ENCODE measurements around the gene EIF4G3. TPM values are rescaled to one million over a fixed set of nuclear protein-coding genes. Genes with fewer than 3 reads are reported as not detected.

The EIF4G3 gene
- total and polyA plus RNA-seq, 4 donors: 16.5 to 59.8 (median 33.4) TPM

GRCh38 chr1:20829946-20830345, 346.8 kb downstream of the EIF4G3 start:
- no peak for TF ChIP-seq CTCF (IDR thresholded peaks at IDR 0.05; ENCODE audit: control extremely low read depth, extremely low read depth)
- H3K4me3 ChIP-seq: no peak overlapping the region

GRCh38 chr1:20829531-20829930, 347.2 kb downstream of the EIF4G3 start:
- no peaks in the 10 kb centered on the region for H3K27me3 ChIP-seq (ENCODE audit: control insufficient read depth in 3 of 3, insufficient read depth in 3 of 3, low read length in 2 of 3)
- H3K4me1 ChIP-seq (ENCODE audit: control insufficient read depth in 5 of 5, insufficient read depth in 5 of 5, low read length in 5 of 5): no peaks in the 10 kb centered on the region
- TF ChIP-seq CTCF (IDR thresholded peaks at IDR 0.05; ENCODE audit: control extremely low read depth, extremely low read depth): no peak
- 94 to 100% methylated on average over 1 of the region's 1 CpG for WGBS, 2 donors
- no peak overlapping the region for H3K27ac ChIP-seq (ENCODE audit: low read depth in 1 of 2, low read length in 1 of 2)
- ATAC-seq (ENCODE audit: insufficient read depth, low FRiP score) (no peak), DNase-seq (no peak)
- H3K4me3 ChIP-seq: no peak overlapping the region
- H3K36me3 ChIP-seq (ENCODE audit: control insufficient read depth in 4 of 4, insufficient read depth in 4 of 4, low read length in 4 of 4): peaks cover 4 to 26% (median 10%) of the 10 kb centered on the region in 4 donors
- H3K9me3 ChIP-seq (ENCODE audit: control insufficient read depth in 4 of 4, insufficient read depth in 3 of 4, low read length in 3 of 4): no peaks in the 10 kb centered on the region
- H3K9ac ChIP-seq (ENCODE audit: insufficient read depth in 1 of 2, low read length in 2 of 2): no peak overlapping the region

More at GRCh38 chr1:20829946-20830345, 346.8 kb downstream of the EIF4G3 start:
- Histone ChIP-seq H3K36me3 (ENCODE audit: control insufficient read depth in 4 of 4, insufficient read depth in 4 of 4, low read length in 4 of 4) (peaks cover 4 to 24% (median 9%) of the 10 kb centered on the region in 4 donors), H3K27me3 (ENCODE audit: control insufficient read depth in 3 of 3, insufficient read depth in 3 of 3, low read length in 2 of 3) (no peaks in the 10 kb centered on the region), H3K27ac (ENCODE audit: low read depth in 1 of 2, low read length in 1 of 2) (no peak overlapping the region), H3K4me1 (ENCODE audit: control insufficient read depth in 5 of 5, insufficient read depth in 5 of 5, low read length in 5 of 5) (no peaks in the 10 kb centered on the region), H3K9me3 (ENCODE audit: control insufficient read depth in 4 of 4, insufficient read depth in 3 of 4, low read length in 3 of 4) (no peaks in the 10 kb centered on the region), H3K9ac (ENCODE audit: insufficient read depth in 1 of 2, low read length in 2 of 2) (no peak overlapping the region)
- ATAC-seq (ENCODE audit: insufficient read depth, low FRiP score) (no peak), DNase-seq (no peak)
- WGBS, 2 donors: 89 to 91% methylated on average over 1 of the region's 1 CpG

GRCh38 chr1:20823845-20824244, 352.9 kb downstream of the EIF4G3 start:
- no peaks in the 10 kb centered on the region for H3K4me1 ChIP-seq (ENCODE audit: control insufficient read depth in 5 of 5, insufficient read depth in 5 of 5, low read length in 5 of 5)
- no peak for TF ChIP-seq CTCF (IDR thresholded peaks at IDR 0.05; ENCODE audit: control extremely low read depth, extremely low read depth)
- no peak for DNase-seq
- H3K27me3 ChIP-seq (ENCODE audit: control insufficient read depth in 3 of 3, insufficient read depth in 3 of 3, low read length in 2 of 3): no peaks in the 10 kb centered on the region
- no peak for ATAC-seq (ENCODE audit: insufficient read depth, low FRiP score)
- H3K9ac ChIP-seq (ENCODE audit: insufficient read depth in 1 of 2, low read length in 2 of 2): no peak overlapping the region
- no peaks in the 10 kb centered on the region for H3K9me3 ChIP-seq (ENCODE audit: control insufficient read depth in 4 of 4, insufficient read depth in 3 of 4, low read length in 3 of 4)
- no peak overlapping the region for H3K4me3 ChIP-seq
- H3K27ac ChIP-seq (ENCODE audit: low read depth in 1 of 2, low read length in 1 of 2): no peak overlapping the region
- peaks cover 10 to 33% (median 12%) of the 10 kb centered on the region in 4 donors for H3K36me3 ChIP-seq (ENCODE audit: control insufficient read depth in 4 of 4, insufficient read depth in 4 of 4, low read length in 4 of 4)

GRCh38 chr1:20821466-20821865, 355.2 kb downstream of the EIF4G3 start:
- Histone ChIP-seq H3K27ac (ENCODE audit: low read depth in 1 of 2, low read length in 1 of 2) (no peak overlapping the region), H3K9me3 (ENCODE audit: control insufficient read depth in 4 of 4, insufficient read depth in 3 of 4, low read length in 3 of 4) (no peaks in the 10 kb centered on the region), H3K4me3 (no peak overlapping the region), H3K4me1 (ENCODE audit: control insufficient read depth in 5 of 5, insufficient read depth in 5 of 5, low read length in 5 of 5) (no peaks in the 10 kb centered on the region), H3K36me3 (ENCODE audit: control insufficient read depth in 4 of 4, insufficient read depth in 4 of 4, low read length in 4 of 4) (peaks cover 4 to 27% (median 9%) of the 10 kb centered on the region in 4 donors), H3K9ac (ENCODE audit: insufficient read depth in 1 of 2, low read length in 2 of 2) (no peak overlapping the region), H3K27me3 (ENCODE audit: control insufficient read depth in 3 of 3, insufficient read depth in 3 of 3, low read length in 2 of 3) (no peaks in the 10 kb centered on the region)
- 21 to 36% methylated on average over 2 of the region's 2 CpGs for WGBS, 2 donors
- TF ChIP-seq CTCF (IDR thresholded peaks at IDR 0.05; ENCODE audit: control extremely low read depth, extremely low read depth): no peak
- no peak for ATAC-seq (ENCODE audit: insufficient read depth, low FRiP score)
- DNase-seq: no peak
